ENCODE measurements around the gene OLIG3.

The OLIG3 gene

DNA sequence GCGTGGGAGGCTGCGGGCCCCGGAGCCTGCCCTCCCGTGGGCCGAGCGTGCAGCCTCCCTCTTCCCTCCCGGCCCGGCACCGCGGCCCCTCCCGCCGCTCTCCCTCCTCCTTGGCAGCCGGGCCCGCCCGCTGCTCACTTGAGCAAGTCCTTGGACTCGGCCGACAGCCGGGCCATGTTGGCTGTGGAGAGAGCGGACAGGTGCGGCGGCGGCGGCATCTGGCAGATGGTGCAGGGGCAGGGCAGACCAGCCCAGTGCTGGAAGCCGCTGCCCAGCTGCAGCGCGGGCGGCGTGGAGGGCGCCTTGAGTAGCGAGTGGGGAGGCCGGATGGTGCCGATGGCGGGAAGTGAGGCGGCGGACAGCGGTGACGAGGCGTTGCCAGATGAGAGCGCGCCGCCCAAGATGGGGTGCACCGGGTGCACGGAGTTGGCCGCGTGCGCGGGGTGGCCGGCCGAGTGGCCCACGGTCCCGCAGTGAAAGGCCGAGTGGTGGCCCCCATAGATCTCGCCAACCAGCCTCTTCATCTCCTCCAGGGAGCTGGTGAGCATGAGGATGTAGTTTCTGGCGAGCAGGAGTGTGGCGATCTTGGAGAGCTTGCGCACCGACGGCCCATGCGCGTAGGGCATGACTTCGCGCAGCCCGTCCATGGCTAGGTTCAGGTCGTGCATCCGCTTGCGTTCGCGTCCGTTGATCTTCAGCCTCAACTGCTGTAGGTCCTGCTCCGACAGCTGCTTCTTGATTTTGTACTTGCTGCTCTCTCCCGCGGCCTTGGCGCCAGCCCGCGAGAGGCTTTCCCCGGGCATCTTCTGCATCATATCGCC is 766 bp downstream of the OLIG3 start:
- peaks cover 4% of the 10 kb centered on the region for H3K9me3 ChIP-seq (ENCODE audit: low read length)
- H3K9ac ChIP-seq (ENCODE audit: low read length) = no peak overlapping the region
- peaks cover 32% of the 10 kb centered on the region for H3K4me1 ChIP-seq (ENCODE audit: insufficient read depth, low read length)
- H3K4me3 ChIP-seq (ENCODE audit: low read depth in 1 of 2, low read length in 2 of 2) = no peak overlapping the region
- no peak overlapping the region for H3K27ac ChIP-seq (ENCODE audit: low read depth, low read length)
- peaks cover 93 to 96% of the 10 kb centered on the region in 2 donors for H3K27me3 ChIP-seq (ENCODE audit: control insufficient read depth in 1 of 2, insufficient read depth in 2 of 2, low read length in 2 of 2)
- no peaks in the 10 kb centered on the region for H3K36me3 ChIP-seq (ENCODE audit: insufficient read depth, low read length)

DNA sequence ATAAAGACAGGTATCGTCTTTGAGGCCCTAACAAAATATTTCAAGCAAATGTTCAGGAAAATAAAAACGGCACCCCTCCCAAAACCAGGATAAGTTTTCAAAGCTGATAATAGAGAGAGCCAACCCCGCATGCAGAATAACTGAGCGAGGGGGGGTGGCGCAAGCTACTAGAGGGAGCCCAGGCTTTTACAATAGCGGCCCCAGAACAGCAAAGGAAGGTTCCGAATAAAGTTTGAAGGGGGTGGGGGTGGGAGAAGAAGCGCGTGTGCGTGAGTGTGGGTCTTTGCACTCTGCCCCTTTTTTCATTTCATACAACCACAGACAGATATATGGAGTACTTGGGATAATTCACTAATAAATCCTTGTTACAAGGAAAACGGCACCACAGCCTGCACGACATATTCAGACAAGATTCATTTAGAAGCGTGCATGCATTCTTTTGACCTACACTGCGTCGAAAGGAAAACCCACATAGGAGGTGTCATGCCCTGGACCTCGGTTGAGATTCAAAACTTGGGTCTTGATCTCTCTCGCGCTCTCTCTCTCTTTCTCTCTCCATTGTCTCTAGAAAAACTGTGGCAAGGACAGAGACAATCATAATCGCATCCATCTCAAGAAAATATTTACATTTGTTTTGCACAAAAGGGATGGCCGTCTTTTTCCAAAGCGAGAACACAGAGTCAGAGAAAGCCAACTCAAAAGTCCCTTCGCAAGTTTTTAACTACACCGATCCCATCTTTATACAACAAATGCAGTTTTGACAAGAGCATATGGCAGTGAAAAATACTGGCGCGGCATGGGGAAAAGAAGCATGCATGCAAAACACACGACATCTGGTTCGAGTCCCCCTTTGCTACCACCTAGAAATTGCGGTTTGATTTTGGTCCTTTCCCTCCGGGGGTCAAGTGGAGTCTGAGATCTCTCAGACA is 1.6 kb downstream of the OLIG3 start:
- Histone ChIP-seq H3K9ac (ENCODE audit: low read length) (no peak overlapping the region), H3K36me3 (ENCODE audit: insufficient read depth, low read length) (no peaks in the 10 kb centered on the region), H3K4me3 (ENCODE audit: low read depth in 1 of 2, low read length in 2 of 2) (no peak overlapping the region), H3K27ac (ENCODE audit: low read depth, low read length) (no peak overlapping the region), H3K9me3 (ENCODE audit: low read length) (peaks cover 4% of the 10 kb centered on the region), H3K4me1 (ENCODE audit: insufficient read depth, low read length) (peaks cover 28% of the 10 kb centered on the region), H3K27me3 (ENCODE audit: control insufficient read depth in 1 of 2, insufficient read depth in 2 of 2, low read length in 2 of 2) (peaks cover 93 to 96% of the 10 kb centered on the region in 2 donors)

DNA sequence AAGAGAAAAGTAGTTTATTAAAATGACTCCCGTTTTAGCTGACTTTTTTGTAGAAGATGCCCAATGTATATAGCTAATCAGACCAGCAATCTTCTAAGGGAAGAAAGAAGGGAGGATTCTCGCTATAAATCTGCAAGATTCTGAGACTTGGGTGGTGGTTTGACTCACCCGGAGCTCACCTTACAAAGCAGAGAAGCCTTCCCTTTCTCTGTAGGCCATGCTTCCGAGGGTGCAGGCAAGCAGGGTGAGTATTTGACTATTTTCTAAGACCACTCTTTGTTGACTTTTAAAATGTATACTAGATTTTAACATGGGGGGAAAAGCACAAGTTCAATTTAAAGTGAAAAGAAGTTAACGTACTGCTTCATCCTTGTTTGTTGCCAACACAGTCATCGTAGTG is 2.7 kb downstream of the OLIG3 start:
- Histone ChIP-seq H3K27ac (ENCODE audit: low read depth, low read length) (no peak overlapping the region), H3K4me1 (ENCODE audit: insufficient read depth, low read length) (peaks cover 19% of the 10 kb centered on the region), H3K9ac (ENCODE audit: low read length) (no peak overlapping the region), H3K4me3 (ENCODE audit: low read depth in 1 of 2, low read length in 2 of 2) (no peak overlapping the region), H3K9me3 (ENCODE audit: low read length) (peaks cover 4% of the 10 kb centered on the region), H3K36me3 (ENCODE audit: insufficient read depth, low read length) (no peaks in the 10 kb centered on the region), H3K27me3 (ENCODE audit: control insufficient read depth in 1 of 2, insufficient read depth in 2 of 2, low read length in 2 of 2) (peaks cover 93 to 96% of the 10 kb centered on the region in 2 donors)

DNA sequence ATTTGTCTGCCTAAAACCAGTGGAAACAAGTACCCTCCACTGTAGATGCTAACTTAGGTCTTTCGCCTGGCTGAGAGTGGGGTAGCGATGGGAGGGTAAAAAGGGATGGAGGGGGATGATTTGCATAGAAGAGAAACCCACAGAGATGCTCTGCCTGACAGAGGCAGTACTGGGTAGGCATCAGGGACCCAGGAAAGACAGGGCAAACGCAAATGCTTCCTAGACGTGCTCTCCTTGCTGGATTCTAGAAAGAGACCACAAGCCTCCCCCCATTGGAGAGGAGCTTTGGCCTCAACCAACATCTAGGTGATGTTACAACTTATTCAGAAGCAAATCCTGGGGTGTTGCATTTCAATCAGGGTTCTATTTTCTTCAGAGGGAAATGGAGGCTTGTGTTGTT is 3.2 kb downstream of the OLIG3 start:
- no peak overlapping the region for H3K9ac ChIP-seq (ENCODE audit: low read length)
- H3K36me3 ChIP-seq (ENCODE audit: insufficient read depth, low read length) = no peaks in the 10 kb centered on the region
- peaks cover 15% of the 10 kb centered on the region for H3K4me1 ChIP-seq (ENCODE audit: insufficient read depth, low read length)
- peaks cover 93 to 97% of the 10 kb centered on the region in 2 donors for H3K27me3 ChIP-seq (ENCODE audit: control insufficient read depth in 1 of 2, insufficient read depth in 2 of 2, low read length in 2 of 2)
- H3K4me3 ChIP-seq (ENCODE audit: low read depth in 1 of 2, low read length in 2 of 2) = no peak overlapping the region
- peaks cover 4% of the 10 kb centered on the region for H3K9me3 ChIP-seq (ENCODE audit: low read length)
- H3K27ac ChIP-seq (ENCODE audit: low read depth, low read length) = no peak overlapping the region

DNA sequence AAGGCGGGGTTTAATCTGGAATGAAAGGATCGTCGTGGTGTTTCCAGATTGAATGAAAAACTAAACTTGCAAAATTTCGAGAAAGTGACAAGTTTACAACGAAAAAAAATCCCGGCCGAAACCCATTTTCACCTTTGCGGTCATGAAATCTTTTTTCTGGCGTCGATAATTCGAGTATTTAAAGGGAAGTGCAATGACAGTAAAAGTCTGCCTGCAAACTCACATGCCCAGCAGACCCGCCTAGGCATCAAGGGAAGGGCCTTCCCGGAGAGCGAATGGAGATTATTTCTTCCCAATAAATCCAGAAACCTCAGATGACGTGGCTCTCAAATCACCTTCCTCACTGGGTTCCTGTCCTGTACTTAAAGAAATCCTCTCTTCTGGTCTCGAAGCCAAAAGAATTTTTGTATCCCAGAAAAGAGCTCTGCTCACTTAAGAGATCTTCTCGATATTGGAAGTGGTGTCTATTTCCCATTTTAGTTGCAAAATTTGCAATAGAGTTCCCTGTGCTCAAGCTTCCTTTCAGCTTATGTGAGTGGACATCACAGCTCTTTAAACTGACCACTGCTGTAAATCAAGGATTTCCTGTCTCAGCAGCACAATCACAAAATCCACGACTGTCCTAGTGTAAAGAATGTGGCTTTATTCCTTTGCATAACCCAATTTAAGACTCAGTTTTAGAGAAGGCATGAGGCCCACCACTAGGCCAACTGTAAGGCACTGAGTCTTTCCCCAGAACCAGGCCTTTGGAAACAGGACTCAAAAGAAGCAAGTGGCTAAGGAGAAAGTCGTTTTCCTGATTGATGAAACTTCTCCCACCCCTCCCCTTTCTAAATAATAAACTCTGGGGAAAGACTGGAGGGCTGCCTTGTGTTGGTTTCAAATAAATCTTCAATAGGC is 3.9 kb downstream of the OLIG3 start:
- no peak overlapping the region for H3K4me3 ChIP-seq (ENCODE audit: low read depth in 1 of 2, low read length in 2 of 2)
- H3K9ac ChIP-seq (ENCODE audit: low read length) = no peak overlapping the region
- peaks cover 90 to 97% of the 10 kb centered on the region in 2 donors for H3K27me3 ChIP-seq (ENCODE audit: control insufficient read depth in 1 of 2, insufficient read depth in 2 of 2, low read length in 2 of 2)
- H3K27ac ChIP-seq (ENCODE audit: low read depth, low read length) = no peak overlapping the region
- peaks cover 15% of the 10 kb centered on the region for H3K4me1 ChIP-seq (ENCODE audit: insufficient read depth, low read length)
- H3K36me3 ChIP-seq (ENCODE audit: insufficient read depth, low read length) = no peaks in the 10 kb centered on the region
- peaks cover 4% of the 10 kb centered on the region for H3K9me3 ChIP-seq (ENCODE audit: low read length)

DNA sequence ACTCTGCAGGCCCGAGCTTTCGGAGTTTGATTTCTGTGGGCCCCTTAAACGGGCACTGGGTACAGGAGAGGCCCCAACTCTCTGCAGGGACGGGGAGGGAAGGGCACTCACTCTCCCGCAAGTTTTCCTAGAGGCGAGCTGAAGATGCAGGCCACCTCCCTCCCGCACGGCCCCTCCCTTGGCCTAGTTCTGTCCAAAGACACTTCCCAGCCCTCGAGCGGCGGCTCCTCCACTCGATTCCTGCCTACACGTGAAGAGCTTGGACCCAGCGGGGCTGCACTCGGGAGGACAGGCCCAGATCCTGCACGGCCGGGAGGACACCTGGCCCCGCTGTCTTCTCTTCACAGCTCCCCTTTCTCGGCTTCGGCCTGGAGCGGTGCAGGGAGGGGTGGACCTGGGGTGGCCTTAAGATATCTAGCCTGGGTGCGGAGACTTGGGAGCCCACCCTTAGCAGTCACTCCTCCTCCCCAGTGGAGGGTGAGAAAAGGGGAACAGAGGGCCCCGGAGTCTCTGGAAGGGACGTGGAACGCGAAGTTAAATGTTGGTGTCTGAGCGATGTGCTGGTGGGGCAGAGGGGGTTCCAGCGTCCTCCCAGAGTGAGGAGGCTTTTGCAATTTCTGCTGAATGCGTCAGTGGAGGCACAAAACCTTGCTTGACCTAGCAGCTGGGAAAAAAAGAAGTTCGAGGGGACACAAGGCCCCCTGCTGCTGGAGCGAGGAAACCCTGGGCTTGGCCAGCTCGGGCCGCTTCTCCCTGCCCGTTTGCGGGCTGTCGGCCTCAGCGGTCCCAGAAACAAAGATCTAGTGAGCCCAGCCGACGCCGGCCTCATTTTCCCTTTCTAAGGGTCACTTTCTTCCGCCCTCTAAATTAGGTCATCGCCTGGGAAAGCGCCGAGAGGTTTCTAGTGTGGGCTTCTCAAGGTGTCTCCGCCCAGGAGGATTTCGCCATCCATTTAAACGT is 4.9 kb downstream of the OLIG3 start:
- H3K4me1 ChIP-seq (ENCODE audit: insufficient read depth, low read length) = peaks cover 10% of the 10 kb centered on the region
- H3K36me3 ChIP-seq (ENCODE audit: insufficient read depth, low read length) = no peaks in the 10 kb centered on the region
- peaks cover 4% of the 10 kb centered on the region for H3K9me3 ChIP-seq (ENCODE audit: low read length)
- H3K27me3 ChIP-seq (ENCODE audit: control insufficient read depth in 1 of 2, insufficient read depth in 2 of 2, low read length in 2 of 2) = peaks cover 81 to 90% of the 10 kb centered on the region in 2 donors
- no peak overlapping the region for H3K27ac ChIP-seq (ENCODE audit: low read depth, low read length)
- peak overlapping the region in 1 of 2 donors; percentile 18 for H3K4me3 ChIP-seq (ENCODE audit: low read depth in 1 of 2, low read length in 2 of 2)
- H3K9ac ChIP-seq (ENCODE audit: low read length) = no peak overlapping the region

DNA sequence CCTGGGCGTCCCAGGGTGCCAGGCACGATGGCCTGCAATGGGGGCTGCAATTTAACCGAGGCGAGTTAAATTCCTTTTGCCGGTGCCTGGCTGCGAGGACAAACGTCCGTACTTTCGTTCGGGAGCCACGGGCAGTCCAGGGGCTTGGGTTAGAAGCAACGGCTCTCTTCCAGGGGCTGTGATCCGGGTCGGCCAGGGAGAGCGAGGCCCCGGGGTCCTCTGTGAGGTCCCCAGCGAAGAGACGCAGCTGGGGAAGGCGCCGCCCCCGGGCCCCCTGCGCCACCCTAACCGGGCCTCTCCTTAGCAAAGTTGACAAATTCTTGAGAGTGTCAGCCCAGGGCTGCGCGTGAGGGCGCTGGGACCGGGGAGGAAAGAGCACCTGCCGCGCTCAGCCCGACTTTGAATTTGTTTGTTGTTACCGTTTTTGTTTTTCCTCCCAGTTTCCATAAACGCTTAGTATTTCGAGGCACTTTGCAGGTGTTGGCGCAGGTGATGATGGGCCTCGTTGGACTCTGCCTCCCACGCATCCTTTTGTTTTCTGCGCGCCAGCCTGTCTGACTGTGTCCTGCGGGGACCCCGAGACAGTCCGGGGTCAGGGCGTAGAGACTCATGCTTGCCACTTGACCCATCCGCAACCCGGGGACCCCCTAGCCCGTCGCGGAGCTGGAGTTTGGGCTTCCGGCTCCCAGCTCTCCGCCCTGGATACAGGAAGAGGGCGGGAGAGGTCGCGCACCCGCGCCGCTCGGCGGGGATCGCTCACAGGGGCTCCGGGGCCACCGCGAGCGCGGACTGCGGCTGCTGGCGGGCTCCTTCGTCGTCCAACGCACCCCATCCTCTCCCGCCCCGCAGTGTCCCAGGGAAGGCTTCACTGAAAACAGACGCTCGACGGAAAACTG is 5.8 kb downstream of the OLIG3 start:
- peaks cover 10% of the 10 kb centered on the region for H3K4me1 ChIP-seq (ENCODE audit: insufficient read depth, low read length)
- no peaks in the 10 kb centered on the region for H3K36me3 ChIP-seq (ENCODE audit: insufficient read depth, low read length)
- H3K27ac ChIP-seq (ENCODE audit: low read depth, low read length) = no peak overlapping the region
- no peaks in the 10 kb centered on the region for H3K9me3 ChIP-seq (ENCODE audit: low read length)
- H3K27me3 ChIP-seq (ENCODE audit: control insufficient read depth in 1 of 2, insufficient read depth in 2 of 2, low read length in 2 of 2) = peaks cover 71 to 80% of the 10 kb centered on the region in 2 donors
- H3K9ac ChIP-seq (ENCODE audit: low read length) = no peak overlapping the region
- H3K4me3 ChIP-seq (ENCODE audit: low read depth in 1 of 2, low read length in 2 of 2) = peak overlapping the region in 1 of 2 donors; percentile 18

DNA sequence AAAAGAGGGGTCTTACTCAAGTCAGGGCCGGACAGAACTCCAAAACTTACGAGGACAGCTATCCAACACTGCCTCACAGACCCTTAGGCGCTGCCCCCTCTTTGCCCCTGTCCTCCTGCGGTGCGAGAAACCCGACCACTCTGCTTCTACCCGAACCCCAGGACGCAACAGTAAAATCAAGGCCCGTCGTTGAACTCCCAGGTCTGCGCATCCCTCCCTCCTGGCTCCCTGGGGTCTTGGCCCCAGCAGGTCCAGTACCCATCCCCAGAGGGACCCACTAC is 6.4 kb downstream of the OLIG3 start:
- no peaks in the 10 kb centered on the region for H3K9me3 ChIP-seq (ENCODE audit: low read length)
- H3K9ac ChIP-seq (ENCODE audit: low read length) = no peak overlapping the region
- peaks cover 10% of the 10 kb centered on the region for H3K4me1 ChIP-seq (ENCODE audit: insufficient read depth, low read length)
- H3K36me3 ChIP-seq (ENCODE audit: insufficient read depth, low read length) = no peaks in the 10 kb centered on the region
- H3K4me3 ChIP-seq (ENCODE audit: low read depth in 1 of 2, low read length in 2 of 2) = no peak overlapping the region
- peaks cover 67 to 74% of the 10 kb centered on the region in 2 donors for H3K27me3 ChIP-seq (ENCODE audit: control insufficient read depth in 1 of 2, insufficient read depth in 2 of 2, low read length in 2 of 2)
- H3K27ac ChIP-seq (ENCODE audit: low read depth, low read length) = no peak overlapping the region

DNA sequence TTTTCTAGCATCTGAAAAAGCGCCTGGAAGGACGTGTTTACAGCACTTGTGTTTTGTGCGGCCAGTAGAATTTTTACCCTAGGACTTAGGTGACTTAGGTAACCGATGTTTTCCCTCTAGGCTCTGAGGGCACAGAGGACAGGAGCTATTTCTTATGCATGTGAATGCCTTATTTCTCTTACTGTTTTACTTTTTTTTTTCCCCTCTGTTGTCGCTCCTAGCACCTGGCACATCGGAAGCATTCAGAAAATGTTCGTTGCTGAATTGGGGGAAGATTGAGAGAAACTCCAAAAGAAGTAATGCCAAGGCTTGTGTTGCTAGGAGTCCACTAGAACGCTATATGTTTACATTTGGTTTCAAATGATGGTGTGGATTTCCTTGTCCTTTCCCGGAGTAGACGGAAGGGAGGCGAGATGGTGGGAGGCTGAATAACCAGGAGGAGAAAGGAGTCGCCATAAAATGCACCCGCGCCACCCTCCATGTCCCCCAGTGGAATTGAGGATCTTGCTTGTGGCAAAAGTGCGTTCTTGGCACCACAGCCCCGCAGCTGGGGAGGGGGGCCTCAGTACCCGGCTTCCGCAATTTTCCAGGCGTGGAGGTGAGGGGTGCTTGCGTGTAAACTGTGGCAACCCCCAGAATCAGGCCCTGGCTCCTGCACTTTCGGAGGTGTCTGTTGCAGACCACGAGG is 6.9 kb downstream of the OLIG3 start:
- Histone ChIP-seq H3K9me3 (ENCODE audit: low read length) (no peaks in the 10 kb centered on the region), H3K36me3 (ENCODE audit: insufficient read depth, low read length) (no peaks in the 10 kb centered on the region), H3K27me3 (ENCODE audit: control insufficient read depth in 1 of 2, insufficient read depth in 2 of 2, low read length in 2 of 2) (peaks cover 62 to 70% of the 10 kb centered on the region in 2 donors), H3K4me3 (ENCODE audit: low read depth in 1 of 2, low read length in 2 of 2) (no peak overlapping the region), H3K27ac (ENCODE audit: low read depth, low read length) (no peak overlapping the region), H3K9ac (ENCODE audit: low read length) (no peak overlapping the region), H3K4me1 (ENCODE audit: insufficient read depth, low read length) (peaks cover 10% of the 10 kb centered on the region)

Measured in muscle layer of colon (tissue), 2 donors.